Ureter (tissue), 1 donor: ENCODE measurements around the gene CDH23. TPM values are rescaled to one million over a fixed set of nuclear protein-coding genes. Genes with fewer than 3 reads are reported as not detected.

ENCODE experiments used
- DNase-seq: peaks from one replicate; pipeline ENCODE4 v3.0.0-alpha.2; 2020; ENCODE audit warnings: low spot score
- total RNA-seq: library from RNA; stranded (reverse); gene quantifications from one replicate; pipeline ENCODE4 v1.2.4, GENCODE V29; 2023
- donor health status: DM: yes; HTN: yes; CAD: no.

The CDH23 gene
- total RNA-seq, 1 donor from 2014 or later, result 79.3 TPM

DNA sequence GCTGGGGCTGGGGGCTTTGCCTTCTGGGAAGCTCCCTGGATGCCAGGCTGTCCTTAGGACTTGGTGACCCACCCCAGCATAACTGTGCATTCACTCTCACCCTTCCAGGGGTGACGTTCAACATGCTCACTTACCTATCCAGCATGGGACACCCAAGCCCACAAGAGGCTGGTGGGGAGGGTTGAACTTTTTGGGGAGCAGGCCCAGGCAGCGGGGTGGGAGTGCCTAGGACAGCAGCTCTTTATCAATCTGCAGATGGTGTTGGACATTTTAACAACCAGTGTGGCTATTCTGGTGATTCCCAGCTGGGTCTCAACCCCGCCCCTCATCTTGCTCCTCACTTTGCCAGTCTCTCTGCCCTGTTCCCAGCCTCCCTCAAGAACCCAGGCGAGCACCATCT is 86.4 kb downstream of the CDH23 start:
- no peak for DNase-seq

DNA sequence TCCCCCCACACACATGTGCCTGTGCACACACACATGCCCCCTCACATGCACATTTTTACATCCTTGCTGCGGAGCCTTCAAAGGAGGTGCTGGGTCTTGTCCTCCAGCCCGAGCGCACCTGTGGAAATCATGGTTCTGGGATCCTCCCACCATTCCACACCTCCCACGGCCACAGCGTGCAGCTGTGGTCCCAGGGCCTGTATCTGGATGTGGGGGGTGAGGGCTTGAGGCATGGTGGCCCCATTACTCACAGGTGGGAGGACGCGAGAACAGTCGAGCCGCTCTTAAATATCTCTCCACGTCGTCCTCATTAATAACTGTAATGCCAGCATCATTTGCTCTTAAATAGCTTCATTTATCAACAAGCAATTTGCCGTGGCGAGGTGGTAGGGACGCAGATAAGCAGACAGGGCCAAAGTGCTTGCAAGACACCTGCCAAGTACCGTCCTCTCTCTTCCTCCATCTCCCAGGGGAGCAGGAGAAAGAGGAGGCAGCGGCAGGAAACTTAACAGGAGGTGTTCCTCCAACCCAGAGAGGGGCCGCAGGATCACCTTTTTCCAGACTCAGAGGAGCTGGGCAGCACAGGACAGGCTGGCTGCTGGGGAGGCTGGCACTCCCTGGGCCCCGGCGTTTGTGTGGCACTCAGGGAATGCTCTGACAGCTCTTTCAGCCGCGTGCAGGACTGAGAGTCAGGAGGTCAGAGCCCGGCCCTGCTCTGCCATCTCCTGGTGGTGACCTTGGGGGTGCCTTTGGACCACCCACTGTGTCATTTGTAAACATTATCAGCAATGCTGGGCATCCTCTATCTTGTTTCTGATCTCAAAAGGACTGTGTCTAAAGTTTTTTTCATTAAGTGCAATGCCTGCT is 87.4 kb downstream of the CDH23 start:
- no peak for DNase-seq

DNA sequence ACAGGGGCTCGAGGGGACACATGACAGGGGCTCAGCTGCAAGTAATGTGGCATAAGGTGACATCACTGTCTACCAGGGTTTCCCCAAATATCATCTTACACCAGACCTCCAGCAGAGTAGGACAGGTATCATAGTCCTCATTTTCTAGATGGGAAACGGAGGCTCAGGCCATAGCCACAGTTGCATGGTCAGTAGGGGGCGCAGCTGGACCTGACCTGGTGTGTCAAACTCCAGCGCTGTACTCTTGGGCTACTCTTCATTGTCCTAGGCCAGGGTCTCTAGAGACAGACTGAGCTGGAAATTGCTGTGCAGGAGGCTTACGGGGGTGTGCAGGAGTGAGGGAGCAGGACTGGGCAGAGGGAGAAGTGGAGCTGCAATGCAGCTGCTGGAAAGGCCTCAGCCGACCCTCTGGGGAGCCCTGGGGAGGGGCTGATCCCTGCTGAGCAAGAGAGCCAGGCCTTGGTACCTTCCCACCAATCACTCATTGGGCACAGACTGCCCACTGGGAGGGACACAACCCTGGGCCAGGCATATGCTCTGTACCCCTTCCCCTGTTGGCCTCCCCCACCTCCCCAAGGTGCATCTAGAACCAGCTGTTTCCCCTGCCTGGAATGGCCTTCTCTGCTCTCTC is 89.9 kb downstream of the CDH23 start:
- DNase-seq, result no peak

DNA sequence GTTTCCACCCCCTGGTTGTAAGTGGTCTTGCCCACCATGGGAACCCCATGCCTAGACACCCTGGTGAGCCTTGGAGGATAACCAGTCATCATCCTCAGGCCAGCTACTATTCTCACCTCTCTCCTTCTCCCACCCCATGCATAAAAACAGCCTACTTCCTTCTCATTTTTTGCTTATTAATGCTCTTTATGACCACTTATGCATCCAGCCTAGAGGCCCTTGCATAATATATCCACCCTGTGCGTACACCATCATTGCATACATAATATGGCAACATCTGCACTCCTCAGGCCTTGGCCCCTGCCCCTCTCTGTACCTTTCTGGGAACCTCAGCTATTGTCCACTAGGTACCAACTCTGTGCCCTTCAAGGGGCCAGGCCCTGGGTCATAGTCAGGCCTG is 91.0 kb downstream of the CDH23 start:
- DNase-seq, result no peak

DNA sequence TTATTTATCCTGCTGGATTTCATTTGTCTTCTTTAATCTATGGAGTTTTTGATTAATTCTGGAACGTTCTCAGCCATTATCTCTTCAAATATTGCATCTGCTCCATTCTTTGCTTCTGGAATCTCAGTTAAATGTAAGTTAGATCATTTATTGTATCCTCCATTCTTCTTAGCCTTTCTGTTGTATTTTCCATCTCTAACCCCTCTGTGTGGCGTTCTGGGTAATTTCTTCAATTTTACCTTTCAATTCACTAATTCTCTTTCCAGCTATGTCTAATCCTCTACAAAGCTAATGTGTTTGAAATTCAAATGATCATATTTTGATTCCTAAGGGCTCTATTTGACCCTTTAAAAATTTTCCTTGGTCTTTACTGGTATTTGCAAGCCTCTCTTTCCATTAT is 92.4 kb downstream of the CDH23 start:
- no peak for DNase-seq

DNA sequence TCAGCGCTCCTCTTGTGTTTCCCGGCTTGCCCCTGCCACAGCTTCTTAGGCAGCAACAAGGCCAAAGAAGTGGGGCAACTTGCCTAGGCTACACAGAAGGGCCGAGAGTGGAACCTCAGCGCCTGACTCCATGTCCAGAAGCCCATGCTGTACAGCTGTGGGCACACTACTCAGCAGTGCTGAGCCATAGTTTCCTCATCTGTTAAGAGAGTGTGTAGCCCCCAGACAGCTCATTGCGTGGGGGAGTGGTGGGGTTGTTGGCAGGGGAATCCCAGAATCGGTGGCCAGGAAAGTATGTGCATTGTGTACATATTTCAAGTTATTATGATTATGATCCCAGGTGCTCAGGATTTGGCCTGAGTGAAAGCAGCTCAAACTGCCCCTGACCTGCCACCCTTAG is 96.2 kb downstream of the CDH23 start:
- DNase-seq, result no peak

DNA sequence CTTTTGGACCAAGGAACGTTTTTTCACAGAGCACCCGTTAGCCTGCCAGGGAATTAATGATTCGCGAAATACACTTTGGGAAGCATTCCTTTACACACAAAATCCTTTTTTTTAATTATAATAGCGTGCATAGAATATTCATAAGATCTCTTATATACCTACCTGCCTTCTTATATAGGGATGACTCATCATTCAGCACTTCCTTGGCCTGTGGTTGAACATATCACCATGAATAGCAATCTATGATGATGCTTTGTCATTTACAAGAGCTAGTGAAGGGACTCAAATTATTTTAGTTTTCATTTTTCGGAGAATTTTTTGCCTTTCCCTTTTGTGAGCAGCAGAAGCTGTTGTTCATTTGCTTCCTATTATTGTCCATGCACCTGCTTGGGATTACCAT is 97.0 kb downstream of the CDH23 start:
- no peak for DNase-seq

DNA sequence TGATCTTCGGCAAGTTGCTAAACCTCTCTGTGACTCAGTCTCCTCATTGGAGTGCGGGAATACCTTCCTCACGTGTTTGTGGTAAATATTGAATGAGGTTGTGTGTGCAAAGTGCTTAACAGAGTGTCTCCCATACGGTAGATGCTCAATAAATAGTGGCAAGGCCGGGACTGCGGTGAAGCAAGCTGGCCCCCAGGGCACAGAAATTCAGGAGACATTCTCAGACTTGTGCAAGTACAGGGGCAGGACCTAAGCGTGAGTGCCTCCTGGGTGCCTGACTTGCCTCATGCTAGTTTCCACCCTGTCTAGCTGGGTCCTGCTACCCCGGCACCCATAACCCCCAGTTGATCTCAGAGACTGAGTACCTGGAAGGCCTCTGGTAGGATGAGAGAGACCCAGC is 97.8 kb downstream of the CDH23 start:
- no peak for DNase-seq

DNA sequence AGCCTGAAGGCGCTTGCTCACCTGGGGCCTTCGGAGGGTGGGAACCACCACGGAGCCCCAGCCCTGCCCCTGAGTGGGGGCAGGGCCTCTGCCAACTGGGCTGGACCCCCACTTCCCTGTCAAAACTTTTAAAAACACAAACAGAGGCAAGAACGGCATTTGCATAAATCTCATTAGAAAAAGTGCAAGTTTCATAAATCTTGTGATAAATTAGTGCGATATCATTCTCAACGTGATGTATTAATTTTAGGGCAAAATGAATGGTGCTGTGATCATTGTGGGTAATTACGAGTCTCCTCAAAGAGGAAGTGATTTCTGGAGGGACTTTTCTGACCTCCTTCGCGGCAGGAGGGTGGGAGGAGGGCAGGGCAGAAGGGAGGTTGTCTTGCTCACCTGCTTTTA is 98.3 kb downstream of the CDH23 start:
- DNase-seq, result no peak

DNA sequence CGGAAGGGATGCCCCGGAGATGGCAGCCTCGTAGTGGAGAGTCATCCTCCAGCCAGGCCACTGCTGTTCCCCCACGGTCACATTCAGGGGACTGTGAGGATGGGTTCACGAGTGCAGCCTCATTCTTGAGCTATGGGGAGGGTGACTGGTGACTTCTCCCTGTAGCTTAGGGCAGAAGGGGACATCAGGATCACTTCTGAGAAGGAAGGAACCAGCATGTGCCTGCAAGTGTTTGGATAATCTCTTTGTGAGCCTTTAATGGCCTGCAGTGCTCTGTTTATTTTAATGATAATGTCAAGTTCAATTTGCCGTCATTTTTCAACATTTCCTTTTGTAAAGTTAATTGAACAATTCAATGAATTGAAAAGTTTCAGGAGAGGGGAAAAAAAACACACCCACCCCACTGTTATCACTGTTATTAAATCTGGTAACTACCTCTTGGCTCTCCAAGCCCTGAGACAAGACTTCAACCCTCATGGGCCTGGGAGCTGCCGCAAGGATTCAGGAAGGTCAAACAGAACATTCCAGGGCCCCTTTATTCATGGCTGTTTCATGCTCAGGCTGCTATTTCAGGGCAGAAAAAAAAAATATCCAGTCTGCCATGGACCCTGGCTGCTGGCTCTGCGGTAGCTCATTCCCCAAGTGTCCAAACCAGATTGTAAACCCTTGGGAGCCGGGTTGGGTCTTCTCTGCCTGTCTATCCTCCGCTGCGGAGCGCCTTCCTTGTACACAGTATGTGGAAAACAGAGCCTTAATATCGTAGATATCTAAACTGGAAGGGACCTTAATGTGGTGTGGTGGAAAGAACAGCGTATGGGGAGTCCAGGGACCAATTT is 100.4 kb downstream of the CDH23 start:
- DNase-seq, result no peak

DNA sequence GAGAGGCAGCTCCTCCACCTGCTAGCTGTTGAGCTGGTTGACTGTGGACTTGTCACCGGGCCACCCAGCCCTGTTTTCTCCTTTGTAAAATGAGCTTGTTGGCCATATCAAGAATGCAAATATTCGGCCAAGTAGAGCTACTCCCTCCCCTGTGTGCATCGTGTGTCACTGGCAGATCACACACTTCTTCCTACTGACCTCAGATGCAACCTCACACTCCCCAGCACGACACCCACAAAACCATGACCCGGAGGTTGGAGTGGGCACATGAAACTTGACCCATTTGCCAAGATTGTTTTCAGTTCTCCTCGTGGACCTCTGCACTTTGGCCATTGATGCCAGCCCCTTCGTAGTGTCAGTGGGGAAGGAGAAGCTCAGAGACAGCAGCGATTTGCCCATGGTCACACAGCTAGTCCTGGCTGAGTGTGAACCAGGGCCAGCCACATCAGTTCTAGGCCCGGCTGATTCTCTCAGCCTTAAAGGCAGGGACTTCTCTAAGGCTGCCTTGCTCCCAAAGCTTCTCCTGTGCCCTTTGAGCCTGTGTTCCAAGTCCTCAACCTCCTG is 101.1 kb downstream of the CDH23 start:
- DNase-seq, result no peak

DNA sequence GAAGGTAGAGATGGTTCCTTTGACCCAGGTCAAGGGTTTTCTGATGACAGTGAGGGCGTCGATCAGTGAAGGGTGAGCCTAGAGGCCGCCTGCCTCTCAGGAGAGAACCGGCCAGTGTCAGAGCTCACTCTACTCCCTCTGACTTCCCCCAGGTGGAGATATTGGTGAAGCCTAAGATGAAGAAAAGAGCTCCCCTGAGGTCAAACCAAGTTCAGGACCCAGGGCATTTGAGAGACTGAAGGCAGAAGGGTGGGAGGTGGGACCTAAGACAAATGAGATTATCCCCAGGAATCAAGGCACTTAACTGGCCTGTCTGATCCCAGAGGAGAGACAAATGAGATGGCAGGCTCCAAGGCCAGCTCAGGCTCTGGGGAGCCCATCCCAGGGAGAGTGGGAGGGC is 104.7 kb downstream of the CDH23 start:
- DNase-seq, result no peak

DNA sequence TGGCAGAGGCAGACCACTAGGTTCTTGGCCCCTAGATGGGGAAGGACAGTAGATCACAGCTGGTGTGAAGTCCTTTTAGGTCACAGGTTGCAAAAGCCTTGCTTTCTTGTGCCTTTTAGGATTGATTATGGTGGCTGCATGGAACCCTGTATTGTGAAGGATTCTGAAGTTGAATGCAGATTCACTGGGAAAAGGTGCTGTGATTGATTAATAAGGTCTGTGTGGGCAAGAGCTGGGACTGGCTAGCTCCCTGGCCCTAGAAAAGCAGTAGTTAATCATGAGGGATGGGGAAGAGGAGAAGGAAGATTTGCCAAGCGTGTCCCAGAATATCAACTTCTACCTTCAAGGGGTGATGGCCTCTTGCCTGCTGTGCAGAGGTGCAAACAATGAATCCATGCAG is 105.5 kb downstream of the CDH23 start:
- no peak for DNase-seq

DNA sequence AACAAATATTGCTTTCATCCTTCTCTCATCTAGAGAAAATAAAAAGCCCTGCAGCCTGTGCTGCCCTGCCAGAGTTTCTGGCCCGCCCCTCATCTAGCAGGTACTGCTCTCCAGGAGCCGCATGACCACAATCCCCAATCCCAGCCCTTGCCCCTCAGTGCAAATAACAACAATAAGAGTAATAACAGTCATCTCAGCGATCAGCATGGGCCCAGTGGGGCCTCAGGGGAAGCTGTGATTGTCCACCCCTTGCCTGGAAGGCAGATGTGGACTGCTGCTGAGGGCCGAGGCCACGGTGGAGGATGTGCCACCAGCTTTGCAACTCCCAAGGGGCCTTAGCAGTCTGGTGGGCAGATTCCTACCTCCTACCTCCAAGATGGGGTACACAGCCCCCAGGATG is 106.1 kb downstream of the CDH23 start:
- DNase-seq, result no peak

DNA sequence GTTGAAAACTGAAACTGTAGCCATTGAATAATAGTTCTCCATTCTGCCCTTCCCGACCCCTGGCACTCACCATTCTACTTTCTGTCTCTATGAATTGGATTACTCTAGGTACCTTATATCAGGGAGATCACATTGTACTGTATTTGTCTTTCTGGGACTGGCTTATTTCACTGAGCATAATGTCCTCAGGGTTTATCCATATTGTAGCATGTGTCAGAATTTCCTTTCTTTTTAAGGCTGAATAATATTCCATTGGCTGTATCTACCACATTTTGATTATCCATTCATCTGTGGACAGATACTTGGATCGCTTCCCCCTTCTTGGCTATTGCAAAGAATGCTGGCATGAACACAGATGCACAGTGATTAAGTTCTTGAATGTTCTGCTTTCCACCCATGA is 107.4 kb downstream of the CDH23 start:
- no peak for DNase-seq

DNA sequence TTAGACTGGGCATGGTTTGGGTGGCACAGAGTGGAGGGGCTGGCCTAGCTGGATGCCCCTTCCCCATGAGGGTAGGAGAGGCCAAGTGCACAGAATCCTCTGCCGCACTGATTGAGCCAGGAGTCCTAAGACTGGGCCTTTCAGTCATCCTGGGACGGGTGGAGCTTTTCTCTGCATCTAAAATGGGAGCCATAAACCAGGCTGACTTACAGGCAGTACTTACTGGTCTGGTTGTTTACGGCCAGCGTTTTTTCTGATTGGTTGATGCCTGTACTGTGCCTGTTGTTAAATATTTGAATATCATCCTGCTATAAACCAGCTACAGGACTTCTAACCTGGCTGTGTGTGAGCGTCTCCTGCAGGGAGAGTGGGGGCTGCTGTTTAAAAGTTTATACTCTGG is 107.8 kb downstream of the CDH23 start:
- DNase-seq, result no peak

DNA sequence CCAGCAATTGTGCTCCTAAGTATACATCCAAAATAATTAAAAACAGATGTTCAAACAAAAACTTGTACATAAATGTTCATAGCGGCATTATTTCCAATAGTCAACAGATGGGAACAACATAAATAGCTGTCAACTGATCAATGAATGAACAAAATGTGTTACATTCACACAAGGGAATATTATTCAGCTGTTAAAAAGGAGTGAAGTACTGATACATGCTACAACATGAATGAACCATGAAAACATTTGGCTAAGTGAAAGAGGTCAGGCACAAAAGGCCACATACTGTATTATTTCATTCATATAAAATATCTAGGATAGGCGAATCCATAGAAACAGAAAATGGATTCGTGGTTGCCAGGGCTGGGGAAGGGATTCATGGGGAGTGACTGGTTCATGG is 109.1 kb downstream of the CDH23 start:
- DNase-seq, result no peak

DNA sequence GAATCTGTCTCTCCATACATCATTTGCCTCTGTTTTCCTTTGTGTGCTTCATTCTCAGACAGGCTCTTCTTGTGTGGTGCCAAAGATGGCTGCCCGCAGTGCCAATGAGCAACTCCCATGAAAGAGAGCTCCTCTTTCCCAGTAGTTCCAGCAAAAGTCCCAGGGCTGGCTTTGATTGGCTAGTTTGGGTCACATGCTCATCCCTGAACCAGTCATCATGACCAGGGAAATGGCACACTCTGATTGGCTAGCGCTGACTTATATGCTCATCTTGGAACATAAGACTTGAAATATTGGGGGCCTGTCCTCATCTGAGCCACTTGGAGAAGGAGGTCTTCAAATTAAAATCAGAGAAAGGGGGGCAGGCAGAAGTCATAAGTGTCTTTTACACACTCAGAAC is 112.7 kb downstream of the CDH23 start:
- DNase-seq, result no peak

DNA sequence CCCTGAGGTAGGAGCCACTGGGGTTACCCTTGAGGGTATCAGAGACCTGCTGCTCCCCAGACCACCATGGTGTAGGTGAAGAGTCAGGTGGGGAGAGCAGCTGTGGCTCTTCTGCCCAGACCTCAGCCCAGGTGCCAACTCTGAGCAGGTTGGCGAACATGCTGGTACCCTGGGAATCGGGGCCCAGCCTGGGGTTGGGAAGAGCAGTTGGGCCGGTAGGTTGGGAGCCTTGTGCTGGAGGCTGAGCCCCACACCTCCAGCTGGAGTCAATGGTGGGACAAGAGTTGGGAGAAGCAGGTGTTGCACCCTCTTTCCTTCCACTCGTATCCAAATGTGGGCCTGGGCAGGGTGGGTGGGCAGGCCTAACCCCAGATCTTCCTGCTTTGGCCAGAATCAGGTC is 114.5 kb downstream of the CDH23 start:
- DNase-seq, result no peak

DNA sequence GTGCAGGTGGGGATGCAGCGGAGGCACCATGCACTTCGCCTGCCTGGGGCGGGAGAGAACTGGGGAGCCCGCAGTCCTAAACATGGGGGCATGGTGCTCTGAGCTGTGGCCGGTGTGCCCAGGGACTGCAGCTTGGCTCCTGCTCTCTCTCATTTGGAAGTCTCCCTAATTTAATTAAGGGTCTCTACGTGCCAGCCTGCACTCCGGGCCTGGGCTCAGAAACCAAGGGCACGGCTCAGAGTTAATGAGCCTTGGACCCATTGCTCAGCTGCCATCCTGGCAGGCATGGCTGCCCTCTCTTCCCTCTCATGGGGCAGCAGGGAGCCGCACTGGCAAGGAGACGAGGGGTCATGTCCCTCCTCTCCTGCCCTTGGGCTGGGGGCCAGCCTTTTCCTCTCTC is 115.6 kb downstream of the CDH23 start:
- DNase-seq, result no peak

DNA sequence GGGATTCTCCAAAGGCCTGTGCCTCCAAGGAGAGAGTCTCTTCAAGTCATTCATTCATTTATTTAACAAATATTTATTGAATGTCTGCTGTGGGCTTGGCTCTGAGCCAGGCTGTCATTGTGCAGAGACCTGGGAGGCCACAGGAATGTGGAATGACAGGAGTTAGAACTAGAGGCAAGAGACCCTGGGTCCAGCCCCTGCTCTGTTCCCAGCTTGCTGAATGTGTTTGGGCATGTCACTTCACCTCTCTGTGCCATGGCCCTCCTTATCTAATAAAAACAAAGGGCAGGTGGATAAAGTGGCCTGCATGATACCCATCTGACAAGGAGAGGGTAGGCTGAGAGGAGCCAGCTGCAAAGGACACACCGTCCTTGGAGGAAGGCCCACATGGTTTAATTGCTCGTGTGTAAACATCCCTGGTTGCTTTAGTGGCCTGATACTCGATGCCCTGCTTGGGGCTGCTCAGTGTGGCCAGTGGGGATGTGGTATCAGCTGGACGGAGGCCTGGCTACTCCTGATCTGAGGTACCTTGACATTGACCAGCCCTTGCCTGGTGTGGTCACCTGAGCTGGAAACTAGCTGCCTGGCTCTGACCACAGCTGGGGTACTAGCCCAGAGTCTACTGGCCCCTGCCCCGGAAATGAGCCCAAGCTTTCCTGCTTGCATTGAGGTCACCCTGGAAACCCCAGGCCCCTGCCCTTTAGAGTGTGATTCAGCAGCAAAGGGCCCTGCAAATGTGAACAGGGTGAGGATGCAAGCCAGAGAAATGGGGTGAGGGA is 116.2 kb downstream of the CDH23 start:
- peak; percentile 87 for DNase-seq

DNA sequence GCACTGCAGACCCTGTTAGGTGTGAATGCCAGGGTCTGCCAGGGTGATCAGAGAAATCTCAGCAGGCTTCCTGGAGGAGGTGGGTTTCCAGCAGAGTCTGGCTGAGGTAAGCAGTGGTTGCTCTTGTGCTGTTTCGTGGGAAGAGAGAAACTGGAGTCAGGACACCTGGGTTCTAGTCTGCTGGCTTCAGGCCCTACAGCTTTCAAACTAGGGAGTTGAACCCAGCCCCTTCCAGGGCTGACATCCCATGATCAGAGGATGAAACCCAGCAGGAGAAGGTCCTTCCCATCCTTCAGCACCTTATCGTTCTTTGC is 116.8 kb downstream of the CDH23 start:
- DNase-seq, result no peak
